M059J (cell line): ENCODE data around the gene WDR38. TPM values are rescaled to one million over a fixed set of nuclear protein-coding genes. Genes with fewer than 3 reads are reported as not detected.

ENCODE experiments used
- DNase-seq: peaks from one replicate; pipeline ENCODE4 v3.0.0-alpha.2; 2012; ENCODE audit warnings: low read depth
- total RNA-seq: library from RNA; depleted of rRNA; stranded (reverse); fragments of >200 nt; shearing (Covaris generic); gene quantifications from 2 replicates; pipeline ENCODE4 v1.2.3, GENCODE V29; 2014; rRNA removed

Gene WDR38, protein sequence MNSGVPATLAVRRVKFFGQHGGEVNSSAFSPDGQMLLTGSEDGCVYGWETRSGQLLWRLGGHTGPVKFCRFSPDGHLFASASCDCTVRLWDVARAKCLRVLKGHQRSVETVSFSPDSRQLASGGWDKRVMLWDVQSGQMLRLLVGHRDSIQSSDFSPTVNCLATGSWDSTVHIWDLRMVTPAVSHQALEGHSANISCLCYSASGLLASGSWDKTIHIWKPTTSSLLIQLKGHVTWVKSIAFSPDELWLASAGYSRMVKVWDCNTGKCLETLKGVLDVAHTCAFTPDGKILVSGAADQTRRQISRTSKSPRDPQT
- not detected in 2 replicates for total RNA-seq

DNA sequence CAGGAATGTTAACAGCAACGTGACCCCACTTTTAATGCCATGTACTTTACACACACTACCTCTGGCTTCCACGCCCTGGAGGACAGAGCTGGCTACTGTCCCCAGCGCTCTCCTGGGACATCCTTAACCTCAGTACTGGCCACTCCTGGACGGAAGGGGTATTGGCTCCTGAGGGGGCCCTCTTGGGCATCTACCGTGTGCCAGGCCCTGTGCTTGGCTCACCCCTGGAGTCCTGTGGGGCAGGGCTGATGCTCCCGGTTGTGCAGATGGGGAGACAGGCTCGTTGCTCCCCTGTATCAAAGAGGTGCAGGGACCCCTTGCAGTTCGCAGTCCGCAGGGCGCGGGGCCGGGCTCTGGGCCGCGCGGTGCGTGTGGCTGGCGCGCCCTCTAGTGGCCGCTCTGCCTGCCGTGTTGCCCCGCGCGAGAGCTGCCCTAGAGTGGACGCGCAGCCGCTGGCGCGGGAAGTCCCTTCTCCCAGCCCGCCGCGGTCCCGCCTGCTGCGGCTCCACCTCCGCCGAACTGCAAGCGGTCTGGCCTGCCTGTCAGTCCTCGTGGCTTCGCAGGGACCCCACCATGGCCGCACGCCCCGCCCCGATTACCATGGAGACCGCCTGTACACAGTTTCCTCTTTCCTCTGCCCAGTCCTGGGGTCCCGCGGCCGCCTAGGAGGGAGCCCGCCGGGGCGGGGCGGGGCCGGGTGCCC, at the start of gene WDR38:
WDR38 (plus strand) TSS at position 632 of the 703 bp plus-strand sequence. CDS start 72 bp downstream, outside the sequence.
- DNase-seq: peak; percentile 79

DNA sequence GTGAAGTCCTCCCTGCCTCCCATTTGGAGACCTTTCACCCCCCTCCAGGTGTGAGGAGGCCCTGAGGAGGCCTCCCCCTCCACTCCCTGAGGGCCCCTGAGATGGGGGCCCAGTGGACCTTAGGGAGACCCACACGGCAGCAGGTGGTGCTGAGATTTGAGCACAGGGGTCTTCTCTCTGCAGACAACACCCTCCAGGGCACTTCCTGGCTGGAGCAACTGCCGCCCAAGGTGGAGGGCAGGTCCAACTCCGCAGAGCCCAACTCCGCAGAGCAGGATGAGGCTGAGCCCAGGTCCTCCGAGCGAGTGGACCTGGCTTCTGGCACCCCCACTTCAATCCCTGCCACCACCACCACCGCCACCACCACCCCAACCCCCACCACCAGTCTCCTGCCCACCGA, 49.3 kb upstream of the WDR38 start:
- DNase-seq: no peak

DNA sequence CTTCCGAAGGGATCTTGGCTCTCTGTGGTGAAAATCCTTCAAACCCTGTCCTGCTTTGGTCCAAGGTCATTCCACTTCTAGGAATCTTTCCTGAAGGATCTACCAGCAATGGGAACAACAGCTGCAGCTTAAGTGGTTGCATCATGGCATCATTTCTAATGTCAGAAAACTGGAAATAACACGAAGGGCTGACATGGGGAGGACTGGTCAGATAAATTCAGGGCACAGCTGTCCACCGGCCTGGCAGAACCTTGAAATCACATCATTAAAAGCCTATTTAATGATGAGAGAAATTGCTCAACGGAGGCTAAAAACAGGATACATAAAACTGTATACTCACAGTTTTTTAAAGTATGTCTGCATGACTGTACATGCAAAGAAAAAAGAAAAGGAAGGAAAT, 48.1 kb upstream of the WDR38 start:
- no peak for DNase-seq

DNA sequence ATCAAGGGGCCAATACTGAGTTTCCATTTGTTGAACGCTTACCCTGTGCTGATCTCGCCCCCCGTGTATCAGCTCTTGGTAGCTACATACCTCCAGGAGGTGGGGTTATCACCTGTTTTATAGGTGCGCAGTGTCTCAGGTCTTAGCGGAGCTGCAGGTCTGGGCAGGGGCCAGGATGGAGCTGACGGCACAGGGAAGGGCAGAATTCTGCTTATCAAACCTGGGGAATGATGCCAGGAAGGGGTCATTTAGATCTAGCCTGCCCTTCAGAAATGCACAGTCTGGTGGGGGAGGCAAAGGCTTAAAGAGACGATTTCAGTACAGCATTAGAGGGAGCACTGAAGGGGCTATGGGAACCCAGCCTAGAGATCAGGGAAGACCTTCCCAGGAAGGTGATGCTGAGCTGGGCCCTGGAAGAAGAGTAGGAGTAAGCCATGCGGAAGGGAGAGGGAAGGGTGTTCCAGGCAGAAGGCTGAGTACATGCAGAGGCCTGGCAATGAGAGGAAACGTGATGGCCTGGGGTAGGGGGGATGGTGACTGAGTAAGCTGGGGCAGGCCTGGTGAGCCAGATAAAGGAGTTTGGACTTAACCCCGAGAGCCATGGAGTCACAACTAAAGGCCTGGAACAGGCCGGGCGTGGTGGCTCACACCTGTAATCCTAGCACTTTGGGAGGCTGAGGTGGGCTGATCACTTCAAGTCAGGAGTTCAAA, 44.9 kb upstream of the WDR38 start:
- DNase-seq: no peak

DNA sequence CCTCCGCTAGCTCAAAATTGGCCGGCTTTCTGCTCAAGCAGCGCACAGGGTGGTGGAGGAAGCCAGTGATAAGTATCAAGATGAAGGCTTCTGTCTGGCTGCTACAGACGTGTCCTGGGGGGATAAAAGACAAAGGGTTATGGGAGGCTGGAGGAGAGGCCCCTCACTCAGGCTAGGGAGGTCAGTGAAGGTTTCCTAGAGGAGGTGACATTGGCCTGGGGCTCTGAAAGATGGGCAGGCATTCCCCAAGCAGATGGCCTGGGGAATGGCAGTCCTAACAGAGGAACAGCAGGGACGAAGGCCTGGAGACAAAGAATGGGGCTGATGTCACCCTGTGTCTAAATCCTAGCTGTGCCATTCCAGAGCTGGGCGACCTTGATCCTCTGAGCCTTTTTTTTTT, 44.0 kb upstream of the WDR38 start:
- DNase-seq: no peak

DNA sequence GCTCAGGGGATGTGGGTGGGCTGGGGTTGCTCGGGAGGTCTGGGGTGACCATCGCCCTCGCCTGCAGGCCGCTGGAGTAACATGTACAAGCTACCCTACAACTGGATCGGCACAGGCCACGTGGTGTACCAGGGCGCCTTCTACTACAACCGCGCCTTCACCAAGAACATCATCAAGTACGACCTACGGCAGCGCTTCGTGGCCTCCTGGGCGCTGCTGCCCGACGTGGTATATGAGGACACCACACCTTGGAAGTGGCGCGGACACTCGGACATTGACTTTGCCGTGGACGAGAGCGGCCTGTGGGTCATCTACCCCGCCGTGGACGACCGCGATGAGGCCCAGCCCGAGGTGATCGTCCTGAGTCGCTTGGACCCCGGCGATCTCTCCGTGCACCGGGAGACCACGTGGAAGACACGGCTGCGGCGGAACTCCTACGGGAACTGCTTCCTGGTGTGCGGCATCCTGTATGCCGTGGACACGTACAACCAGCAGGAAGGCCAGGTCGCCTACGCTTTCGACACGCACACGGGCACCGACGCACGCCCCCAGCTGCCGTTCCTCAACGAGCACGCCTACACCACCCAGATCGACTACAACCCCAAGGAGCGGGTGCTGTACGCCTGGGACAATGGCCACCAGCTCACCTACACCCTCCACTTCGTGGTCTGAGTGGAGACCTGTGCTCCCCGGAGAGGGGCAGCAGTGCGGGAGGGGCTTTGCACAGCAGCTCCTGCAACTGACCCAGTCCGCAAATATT, 43.3 kb upstream of the WDR38 start:
- no peak for DNase-seq

DNA sequence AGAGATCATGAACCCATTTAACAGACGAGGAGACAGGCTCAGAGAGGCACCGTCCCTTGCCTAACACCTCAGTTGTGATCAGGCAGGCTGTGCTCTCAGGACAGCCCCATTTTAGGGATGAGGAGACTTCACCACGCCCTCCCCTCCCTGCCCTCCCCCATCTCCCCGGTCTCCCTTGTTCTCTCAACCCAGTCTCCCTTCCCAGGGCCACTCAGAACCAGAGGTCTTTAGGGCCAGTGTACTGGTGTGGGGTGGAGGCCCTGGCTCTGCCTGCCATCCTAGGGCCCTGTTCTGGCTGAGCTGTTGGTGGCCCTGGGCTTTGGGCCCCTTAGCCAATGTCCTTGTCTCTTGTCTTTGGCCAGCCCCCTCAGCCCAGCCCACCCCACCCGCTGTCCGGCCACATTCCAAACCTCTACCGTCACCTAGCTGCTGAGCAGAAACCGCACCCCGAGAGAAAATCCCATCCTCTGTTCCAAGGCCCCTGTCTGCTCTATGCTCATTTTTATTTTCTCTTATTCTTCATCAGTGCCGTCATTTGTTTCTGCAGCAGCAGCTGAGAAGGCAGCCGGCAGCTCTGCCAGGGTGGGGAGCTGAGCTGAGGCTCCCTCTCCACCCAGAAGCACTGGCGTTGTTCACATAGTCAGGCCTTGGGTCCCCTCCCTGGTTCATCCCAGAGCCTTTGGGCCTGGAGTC, 42.5 kb upstream of the WDR38 start:
- peak; percentile 91 for DNase-seq

DNA sequence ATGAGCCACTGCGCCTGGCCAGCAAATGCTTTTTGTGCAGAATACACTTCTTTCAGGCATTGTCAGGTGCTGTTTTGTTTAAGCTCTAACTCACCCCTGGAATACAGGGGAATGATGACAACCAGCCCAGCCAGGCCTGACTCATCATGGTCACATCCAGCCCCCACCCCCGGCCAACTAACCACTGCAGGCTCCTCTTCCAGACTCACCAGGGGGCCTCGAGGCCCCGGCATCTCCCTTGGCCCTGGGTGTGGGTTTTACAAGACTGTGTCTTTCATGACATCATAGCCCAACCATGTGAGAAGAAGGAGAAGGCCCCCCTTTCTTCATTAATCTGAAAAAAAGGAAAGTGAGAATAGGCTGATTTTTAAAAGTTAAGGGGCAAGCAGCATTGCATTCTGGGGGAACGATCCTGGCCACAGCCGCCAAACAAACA, 40.8 kb upstream of the WDR38 start:
- peak; percentile 99 for DNase-seq

DNA sequence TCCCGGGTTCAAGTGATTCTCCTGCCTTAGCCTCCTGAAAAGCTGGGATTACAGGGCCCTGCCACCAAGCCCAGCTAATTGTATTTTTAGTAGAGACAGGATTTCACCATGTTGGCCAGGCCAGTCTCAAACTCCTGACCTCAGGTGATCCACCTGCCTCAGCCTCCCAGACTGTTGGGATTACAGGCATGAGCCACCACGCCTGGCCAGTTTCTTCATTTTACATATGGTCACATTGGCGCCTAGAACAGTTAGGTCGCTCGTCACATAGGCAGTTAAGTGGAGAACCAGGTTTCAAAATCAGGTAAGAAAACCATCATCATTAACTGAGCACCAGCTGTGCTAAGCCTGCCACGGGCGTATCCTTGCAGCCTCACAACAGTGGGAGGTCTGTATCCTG, 40.2 kb upstream of the WDR38 start:
- no peak for DNase-seq

DNA sequence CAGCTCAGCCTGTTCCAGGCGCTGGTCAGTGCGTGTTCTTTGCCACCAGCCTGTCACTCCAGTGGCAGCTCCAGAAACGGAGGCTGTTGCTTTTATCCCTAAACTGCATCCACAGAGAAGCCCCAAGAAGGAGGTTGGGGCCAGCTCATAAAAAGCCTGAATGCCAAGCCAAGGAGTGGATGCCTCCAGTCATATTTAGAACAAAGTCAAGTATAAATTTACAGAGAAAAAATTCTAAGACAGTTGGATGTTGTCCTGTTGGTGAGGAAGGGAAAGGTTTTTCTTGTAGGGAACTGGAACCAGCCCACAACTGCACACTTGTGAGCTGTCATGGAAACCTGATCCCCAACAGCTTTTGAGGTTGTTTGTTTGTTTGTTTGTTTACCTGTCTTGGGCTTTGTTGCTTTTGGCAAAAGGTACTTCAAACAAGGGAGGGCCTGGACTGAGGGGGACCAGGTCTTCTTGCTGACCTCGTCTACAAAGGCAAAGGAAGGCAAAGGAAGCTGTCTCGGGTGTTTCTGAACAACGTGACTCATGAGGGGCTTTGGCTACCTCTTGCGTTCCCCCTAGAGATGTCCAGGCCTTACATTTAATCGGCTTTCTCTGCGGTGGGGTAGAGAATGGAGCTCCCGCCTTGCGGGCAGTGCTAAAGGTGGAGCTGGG, 39.6 kb upstream of the WDR38 start:
- DNase-seq: peak; percentile 51

DNA sequence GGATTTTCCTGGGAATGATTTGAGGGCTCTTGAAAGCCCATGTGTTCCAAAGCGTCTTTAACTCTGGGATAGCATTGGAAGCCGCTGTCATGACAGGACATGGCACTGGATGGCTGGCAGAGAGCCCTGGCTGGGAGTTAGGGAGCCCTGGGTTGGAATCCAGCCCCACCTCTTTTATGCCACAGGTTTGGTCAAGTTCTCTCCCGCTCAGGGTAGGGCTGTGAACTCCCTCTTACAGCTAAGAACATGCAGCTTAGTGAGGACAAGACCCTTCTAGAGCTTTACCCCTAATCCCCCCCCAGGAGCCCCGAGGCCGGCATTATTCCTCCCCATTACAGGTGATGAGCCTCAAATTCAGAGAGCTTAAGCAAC, 39.1 kb upstream of the WDR38 start:
- DNase-seq: peak; percentile 39

DNA sequence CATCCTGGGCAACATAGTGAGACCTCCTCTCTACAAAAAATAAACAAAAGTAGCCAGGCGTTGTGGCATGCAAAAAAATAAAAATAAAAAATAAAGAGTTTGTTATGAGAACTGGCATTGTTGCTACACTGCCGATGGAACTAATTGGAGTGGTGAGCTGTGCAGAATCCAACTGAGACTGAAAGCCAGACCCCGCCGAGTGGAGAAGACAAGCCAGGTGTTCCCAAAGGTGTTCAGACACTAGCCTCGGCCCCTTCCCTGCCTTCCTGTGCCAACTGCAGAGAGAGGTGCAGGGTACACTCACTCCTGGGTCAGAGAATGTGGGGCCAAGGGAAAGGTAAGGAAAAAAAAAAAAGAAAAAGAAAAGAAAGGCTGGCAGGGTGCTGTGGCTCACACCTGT, 37.7 kb upstream of the WDR38 start:
- no peak for DNase-seq

DNA sequence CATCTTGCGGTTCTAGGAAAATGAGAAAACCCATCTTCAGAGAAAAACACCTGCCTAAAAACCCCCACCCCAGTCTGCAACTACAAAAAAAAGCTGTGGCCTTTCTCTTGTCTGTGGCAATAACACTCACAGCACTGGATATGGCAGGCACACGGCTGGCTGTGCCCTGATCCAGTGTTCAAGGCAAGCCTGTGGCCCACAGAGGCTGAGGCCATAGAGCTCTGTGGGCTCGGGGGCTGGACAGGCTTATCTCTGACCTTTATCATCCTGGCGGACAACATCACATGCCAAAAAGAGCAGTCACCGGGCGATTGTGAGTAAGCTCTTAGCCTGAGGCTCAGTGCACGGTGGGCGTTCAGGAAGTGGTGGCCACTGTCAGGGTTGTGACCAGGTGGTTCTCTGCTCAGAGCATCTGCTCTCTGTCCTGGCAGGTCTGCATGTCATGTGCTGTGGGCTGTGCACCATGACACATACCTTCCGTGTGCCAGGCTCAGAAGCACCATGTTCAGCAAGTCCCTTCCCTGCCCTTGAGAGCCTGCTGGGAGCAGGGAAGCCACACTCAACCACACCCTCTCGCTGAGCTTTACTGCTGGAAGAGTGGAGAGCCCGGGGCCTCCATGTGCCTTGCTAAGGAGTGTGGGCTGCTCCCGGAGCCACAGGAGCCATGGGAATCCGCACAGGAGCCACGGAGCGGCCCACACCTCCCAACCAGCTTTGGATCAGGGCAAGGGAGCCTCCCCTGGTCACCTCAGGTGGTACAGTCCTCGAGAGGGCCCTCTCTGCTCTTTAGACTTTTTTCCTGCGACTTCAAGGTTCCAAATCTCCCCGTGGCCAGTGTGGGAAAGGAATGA, 34.6 kb upstream of the WDR38 start:
- peak; percentile 97 for DNase-seq

DNA sequence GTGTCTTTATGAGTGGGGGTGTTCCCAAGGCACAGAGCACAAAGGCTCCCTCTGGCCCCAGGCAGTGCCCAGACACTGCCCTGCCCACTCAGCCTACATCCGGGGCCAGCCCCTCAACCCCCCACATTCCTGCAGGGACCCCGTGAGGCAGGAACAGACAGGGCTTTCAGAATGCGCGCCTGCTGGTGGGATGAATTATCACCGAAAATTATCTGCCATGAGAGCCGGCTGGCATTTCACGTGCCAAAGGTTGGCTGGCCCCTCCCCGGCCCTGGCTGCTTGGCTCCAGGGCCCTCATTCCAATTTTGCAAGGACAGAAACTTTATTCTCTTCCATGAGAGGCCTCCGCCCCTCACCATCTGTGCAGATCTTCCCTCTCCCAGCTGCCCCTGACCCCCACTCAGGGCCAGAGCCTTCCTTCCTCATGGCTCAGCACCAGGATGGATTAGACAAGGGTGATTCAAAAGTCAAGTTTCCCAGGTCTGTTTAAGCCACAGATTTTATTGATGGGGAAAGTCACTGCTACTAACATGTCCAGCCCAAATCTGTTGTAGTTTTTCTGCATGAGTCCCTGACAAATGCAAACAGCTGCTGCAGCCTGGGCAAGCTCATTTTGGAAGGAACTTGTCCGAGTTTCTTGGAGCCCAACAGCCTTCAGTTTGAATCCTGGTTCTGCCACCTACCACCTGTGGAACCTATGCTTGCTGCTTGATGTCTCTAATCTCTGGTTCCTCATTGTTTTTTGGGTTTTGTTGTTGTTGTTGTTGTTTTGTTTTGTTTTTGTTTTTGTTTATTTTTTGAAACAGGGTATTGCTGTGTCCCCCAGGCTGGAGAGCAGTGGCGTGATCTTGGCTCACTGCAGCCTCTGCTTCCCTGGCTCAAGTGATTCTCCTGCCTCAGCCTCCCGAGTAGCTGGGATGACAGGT, 32.3 kb upstream of the WDR38 start:
- DNase-seq: no peak

DNA sequence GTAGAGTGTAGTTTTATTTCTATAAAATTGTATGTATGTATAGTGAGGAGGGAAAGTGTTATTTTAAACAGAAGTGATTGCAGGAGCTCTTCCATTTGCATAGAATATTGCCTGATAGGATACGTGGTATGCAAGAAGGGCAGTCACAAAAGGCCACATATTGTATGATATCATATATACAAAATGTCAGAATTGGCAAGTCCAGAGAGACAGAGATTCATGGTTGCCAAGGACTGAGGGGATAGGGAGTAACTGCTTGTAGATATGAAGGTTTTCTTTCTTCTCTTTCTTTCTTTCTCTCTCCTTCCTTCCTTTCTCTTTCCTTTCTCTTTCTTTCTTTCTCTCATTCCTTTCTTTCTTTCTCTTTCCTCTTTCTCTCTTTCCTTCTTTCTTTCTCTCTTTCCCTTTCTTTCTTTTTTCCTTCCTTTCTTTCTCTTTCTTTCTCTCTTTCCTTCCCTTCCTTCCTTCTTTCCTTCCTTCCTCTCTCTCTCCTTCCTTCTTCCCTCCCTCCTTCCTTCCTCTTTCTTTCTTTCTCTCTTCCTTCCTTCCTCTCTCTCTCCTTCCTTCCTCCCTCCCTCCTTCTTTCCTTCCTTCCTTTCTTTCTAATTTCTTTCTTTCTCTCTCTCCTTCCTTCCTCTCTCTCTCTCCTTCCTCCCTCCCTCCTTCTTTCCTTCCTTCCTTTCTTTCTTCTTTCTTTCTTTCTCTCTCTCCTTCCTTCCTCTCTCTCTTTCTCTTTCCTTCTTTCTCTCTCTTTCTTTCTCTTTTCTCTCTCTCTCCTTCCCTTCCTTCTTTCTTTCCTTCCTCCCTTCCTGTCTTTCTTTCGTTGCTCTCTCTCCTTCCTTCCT, 24.5 kb upstream of the WDR38 start:
- no peak for DNase-seq

DNA sequence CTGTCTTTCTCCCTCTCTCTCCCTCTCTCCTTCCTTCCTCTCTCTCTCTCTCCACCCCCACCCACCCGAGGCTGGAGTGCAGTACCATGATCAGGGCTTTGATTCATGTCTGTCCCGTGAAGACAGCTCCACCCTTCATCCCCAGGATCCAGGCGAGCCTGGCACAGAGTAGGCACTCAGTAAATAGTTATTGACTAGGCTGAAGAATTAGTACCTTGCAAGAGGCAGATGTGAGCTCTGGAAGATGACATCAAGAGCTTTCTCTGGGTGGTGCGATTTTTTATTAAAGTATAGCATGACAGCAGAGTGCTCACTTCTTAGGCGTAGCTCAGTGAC, 24.0 kb upstream of the WDR38 start:
- DNase-seq: no peak

DNA sequence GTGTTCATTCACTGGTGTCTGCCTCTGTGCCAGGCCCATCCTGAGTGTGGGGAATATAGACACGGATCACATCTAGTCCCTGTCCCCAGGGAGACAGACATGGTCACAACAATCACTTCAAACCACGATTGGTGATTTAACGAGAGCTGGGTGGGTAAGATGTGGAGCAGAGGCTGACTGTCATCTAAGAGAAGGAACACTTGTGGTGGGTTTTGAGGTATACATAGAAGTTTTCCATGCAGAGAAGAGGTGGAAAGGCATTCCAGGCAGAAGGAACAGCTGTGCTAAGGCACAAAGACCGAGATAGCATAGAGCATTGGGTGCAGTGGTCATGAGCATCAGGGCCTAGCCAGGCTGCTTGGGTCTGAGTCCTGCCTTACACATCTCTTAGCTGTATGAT, 22.7 kb upstream of the WDR38 start:
- no peak for DNase-seq
